RWPE1 (cell line): ENCODE results near the gene GTF3C2.

Experiments
- CTCF ChIA-PET: fragments of 350-600 bp; sonication (Branson Sonifier 250); formaldehyde crosslinking; extraction: SDS; loops from one replicate; lab custom pipeline; 2021; lab: Yijun Ruan, JAX
- POLR2A ChIA-PET: fragments of 400-600 bp; formaldehyde crosslinking; extraction: SDS; loops from one replicate; lab custom pipeline; 2020; ENCODE audit warnings: antibody characterized with exemption; ENCODE audit not compliant: low non-redundant PET; lab: Yijun Ruan, JAX
- DNase-seq: peaks from one replicate; pipeline ENCODE4 v3.0.0; 2012; ENCODE audit warnings: low spot score
- H3K27ac ChIP-seq: fragments of 450-650 bp; 2 replicates; pipeline ENCODE4 v1.5.1; 2017
- CTCF ChIP-seq: fragments of 450-650 bp; conservative IDR thresholded peaks from 2 replicates; pipeline ENCODE4 v1.5.1; 2017; ENCODE audit warnings: low read depth, mild to moderate bottlenecking

The GTF3C2 gene

GRCh38 chr2:27356382-27357181 is at the start of gene GTF3C2:
GTF3C2 (minus strand) TSS chr2:27356764; CDS start chr2:27343554, 13,210 bp downstream.
- POLR2A ChIA-PET = interaction anchor here (0.6 kb wide), 1 partner anchor 1430 kb away, joined by 3 read pairs; no protein-coding TSS in a partner anchor

GRCh38 chr2:27400348-27401135 is 44.0 kb upstream of the GTF3C2 start:
- CTCF ChIA-PET = no interaction called here
- POLR2A ChIA-PET = no interaction called here
- H3K27ac ChIP-seq = no peak overlapping the region
- no peak for DNase-seq
- TF ChIP-seq CTCF = no peak

More at GRCh38 chr2:27356382-27357181, at the start of gene GTF3C2:
- no peak for TF ChIP-seq CTCF
- CTCF ChIA-PET = interaction anchor here (0.5 to 1.5 kb wide), 5 partner anchors 13 to 268 kb away, joined by 3 to 8 read pairs (median 3); no protein-coding TSS in a partner anchor
- peak within 1 kb of the TSS; percentile 96 for H3K27ac ChIP-seq
- DNase-seq = peak; percentile 94

- POLR2A ChIA-PET = no interaction called here
- CTCF ChIA-PET = interaction anchor here (0.6 kb wide), 1 partner anchor 64 kb away, joined by 4 read pairs; no protein-coding TSS in a partner anchor
- DNase-seq = no peak
- H3K27ac ChIP-seq = no peak overlapping the region
- TF ChIP-seq CTCF = no peak
Observed at GRCh38 chr2:27398962-27399361, 42.4 kb upstream of the GTF3C2 start.

- no peak for DNase-seq
- TF ChIP-seq CTCF = no peak
- H3K27ac ChIP-seq = no peak overlapping the region
- ChIA-PET POLR2A (no interaction called here), CTCF (no interaction called here)
Observed at GRCh38 chr2:27393225-27393624, 36.7 kb upstream of the GTF3C2 start.

- H3K27ac ChIP-seq = no peak overlapping the region
- no peak for TF ChIP-seq CTCF
- POLR2A ChIA-PET = no interaction called here
- DNase-seq = no peak
- CTCF ChIA-PET = interaction anchor here (0.7 kb wide), 1 partner anchor 14 kb away, joined by 3 read pairs; no protein-coding TSS in a partner anchor
Observed at GRCh38 chr2:27390822-27391679, 34.5 kb upstream of the GTF3C2 start.
